Activated CD4-positive, alpha-beta T cell treated with anti-CD3 and anti-CD28 coated beads, Interleukin-2, amount 50 U/mL, for 16 hours (primary cell): ENCODE measurements around the gene OXCT1.
"Not testable (repeated sequence)": the region's sequence is repeated elsewhere in the genome, so short reads cannot be mapped to it uniquely, and the experiment has no call there.

Experiments used
- DNase-seq: peaks from one replicate; pipeline ENCODE4 v3.0.0-alpha.2; 2020

OXCT1 gene

DNA sequence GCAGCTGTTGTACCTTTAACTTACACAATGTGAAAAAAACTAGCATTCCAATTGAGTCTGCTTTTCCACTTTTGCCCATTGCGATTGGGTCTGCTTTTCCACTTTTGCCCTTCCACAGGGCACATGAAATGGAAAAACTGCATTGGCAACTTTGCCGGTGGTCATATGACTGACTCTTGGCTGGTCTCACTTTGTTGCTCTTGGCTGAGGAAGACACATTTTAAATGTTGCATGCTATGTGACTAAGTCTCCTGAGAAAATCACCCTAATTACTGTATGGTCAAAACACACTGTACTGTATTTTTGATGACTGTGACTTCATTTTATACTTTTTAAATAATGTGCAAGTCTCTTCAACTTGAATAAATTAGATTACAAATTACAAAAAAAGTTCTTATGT lies 1.6 kb upstream of the OXCT1 start:
- no peak for DNase-seq

DNA sequence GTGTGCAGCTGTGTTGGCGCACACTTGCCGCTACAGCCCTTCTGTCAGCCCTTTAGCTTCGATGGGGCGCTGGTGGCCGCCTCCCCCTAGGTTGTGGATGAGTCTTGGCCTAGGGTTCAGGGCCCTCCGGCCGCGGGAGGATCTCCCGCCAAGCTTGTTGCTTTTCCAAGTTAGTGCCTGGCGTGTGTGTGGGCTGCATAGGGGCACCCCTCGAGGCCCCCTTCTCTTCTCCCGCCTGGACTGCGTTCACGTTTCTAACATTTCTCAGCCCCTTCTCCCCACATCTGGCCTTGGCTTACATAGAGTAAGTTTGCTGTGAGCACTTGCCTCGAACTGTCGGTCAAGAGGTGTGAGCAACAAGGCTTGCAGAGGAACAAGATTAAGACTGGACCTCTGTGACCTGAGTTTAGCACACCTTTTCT lies 413 bp upstream of the OXCT1 start:
- no peak for DNase-seq

DNA sequence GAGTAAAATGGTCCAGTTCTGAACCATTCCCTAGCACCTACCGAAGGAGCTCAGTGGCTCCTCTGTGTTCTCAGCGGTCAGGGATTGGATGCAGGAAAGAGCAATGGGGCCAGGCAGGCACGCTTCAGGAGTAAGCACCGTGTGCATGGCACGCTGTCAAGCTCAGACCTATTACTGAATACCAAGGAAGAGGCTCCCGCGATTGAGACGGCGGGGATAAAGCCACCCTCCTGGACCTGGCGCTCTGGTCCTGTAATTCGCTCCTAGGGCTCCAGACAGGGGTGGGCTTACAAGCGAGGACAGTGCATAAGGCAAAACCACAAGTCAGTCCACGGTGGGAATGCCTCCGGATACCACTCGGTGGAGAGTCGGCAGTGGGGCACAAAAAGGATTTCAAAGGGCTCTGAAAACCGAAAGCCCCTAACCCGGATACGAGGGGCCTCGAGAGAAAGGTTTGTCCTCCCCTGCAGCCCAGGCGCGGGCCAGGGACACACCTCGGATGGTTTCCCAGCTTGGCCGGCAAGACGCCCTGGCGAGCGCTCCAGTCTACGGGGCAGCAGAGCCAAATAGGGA lies 988 bp downstream of the OXCT1 start:
- no peak for DNase-seq

DNA sequence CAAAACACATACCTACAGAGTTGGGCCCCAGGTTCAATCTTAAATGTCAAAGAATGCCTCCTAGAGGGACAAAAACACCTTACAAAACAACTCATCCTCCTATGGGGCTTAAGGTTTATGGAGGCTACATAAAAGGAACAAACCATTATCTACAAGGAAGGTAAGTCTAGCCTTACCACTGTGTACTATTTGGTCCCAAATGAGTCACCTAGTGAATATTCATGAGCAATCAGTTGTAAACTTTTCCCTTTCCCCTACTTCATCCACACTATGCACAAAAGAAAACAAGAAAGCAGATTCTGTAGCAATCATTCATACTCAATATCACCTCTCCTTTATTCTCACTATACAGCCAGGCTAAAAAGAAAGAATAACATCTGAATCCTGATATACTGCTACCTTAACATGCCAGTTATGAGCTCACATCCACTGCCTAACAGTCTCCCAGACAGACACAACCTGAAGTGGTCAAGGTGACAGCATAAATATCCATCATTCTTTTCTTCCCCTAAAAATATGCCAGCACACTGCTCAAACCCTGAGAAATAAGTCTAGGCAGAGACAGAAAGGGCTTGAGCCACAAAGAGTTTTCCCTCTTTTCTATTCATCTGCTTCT lies 6.2 kb downstream of the OXCT1 start:
- no peak for DNase-seq

DNA sequence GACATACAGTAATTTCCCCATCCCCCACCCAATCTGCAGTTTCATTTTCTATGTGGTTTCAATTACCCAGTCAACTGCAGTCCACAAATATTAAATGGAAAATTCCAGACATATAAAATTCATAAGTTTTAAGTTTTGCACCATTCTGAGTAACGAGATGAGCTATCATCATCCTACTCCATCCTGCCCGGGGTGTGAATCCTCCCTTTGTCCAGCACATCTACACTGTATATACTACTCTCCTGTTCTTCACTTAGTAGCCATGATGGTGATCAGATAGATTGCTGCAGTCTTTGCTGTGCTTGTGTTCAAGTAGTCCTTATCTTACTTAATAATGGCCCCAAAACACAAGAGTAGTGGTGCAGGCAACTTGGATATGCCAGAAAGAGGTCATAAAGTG lies 11.3 kb downstream of the OXCT1 start:
- DNase-seq: no peak

DNA sequence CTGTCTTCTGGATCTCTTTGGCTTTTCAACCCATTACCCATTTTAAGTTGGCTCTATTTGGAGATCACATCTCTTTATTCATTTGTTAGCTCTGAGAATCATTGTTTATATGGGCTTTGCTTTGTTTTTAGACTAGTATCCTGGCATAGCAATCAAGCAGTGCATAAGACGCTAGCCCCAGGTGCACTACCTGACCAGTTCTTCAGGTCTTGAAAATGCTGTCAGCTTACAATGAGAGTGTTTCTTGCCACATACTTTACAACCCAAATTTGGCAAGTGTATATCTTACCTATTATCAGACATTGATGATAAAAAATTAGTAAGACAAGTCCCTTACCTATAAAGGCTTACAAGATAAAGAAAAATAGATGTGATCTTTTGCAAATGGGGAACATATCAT lies 12.2 kb downstream of the OXCT1 start:
- DNase-seq: no peak

DNA sequence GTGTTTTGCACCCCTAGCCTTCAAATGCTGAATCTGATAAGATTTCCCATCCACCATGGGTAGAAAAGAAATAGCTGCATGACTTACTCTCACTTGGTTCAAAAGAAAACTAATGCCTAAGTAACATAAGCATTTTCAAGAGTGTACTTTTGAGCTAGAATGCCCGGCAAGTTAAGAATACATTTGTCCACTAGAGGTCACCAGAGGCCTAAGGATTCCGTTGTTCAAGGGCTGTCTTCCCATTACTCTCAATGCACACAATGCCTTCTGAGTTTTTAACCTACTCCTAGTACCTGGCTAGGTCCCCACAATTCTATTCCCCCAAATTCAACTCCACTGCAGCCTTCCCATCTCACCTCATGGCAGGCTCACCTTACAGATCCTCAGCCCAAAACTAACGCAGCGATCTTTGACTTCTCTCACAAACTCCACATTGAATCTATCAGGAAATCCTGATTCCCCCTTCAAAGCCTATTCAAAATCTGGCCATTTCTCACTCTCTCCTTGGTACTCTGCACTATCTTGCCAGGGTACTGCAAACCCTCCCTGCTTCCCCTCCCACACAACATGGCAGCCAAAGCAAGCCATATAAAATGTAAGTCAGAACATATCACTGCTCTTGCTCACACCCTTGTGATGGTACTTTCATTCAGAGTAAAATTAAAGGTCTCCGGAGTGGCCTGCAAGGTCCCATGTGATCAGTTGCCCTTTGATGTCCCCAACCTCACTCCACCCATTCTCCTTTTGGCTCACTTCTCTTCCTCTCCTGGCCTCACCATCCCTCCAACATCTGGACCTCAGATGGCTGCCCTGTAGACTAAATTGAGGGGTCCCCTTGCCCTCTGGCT lies 13.4 kb downstream of the OXCT1 start:
- peak; percentile 73 for DNase-seq

DNA sequence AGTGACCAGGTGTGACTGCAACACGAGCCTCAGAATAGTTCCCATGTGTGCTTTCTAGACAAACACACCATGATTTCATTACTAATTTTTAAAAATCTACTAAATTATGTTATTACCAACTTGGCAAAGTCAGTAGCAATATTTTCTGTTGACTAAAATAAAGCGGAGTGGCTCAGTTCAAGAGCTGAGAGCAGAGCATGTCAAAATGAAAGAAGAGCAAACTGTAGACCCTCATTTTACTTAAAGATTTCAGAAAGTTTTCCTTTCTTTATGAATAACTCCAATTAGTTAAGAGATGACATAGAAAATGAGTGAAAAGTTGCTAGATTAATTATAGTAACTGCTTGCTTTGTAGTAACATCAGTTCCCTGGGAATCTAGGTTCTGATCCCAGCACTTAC lies 17.9 kb downstream of the OXCT1 start:
- DNase-seq: peak; percentile 24

DNA sequence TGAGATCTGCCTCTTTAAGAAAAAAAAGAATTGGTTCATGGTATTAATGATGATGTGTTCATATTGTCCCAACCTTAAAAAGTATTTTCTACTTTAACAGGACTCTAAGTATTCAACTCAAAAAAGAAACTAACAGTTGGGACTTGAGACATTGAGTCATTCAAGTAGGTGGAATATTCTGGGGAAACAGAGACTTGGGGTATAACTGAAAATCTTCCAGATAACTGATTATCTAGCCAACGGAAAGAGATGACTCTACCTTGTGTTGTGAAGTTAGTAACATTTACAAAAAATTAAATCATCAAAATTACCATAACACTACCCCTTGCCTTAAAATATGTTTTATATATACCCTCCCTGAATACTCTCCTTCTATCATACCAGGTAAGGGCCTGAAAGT lies 19.1 kb downstream of the OXCT1 start:
- peak; percentile 35 for DNase-seq

DNA sequence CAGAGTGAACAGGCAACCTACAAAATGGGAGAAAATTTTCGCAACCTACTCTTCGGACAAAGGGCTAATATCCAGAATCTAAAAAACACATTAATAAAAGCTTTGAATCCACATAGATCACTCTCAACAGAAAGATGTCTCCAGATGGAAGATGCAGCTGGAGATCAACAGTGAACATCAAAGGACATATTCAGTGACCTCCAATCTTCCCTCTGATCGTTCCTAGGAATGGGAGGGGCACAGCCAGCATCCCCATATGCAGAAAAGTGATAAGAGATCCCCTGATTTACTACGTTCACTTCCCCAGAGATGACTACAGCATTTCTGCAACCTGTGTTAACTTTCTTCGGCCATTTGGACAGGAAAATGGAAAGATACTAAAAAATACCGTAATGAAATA lies 21.2 kb downstream of the OXCT1 start:
- no peak for DNase-seq

DNA sequence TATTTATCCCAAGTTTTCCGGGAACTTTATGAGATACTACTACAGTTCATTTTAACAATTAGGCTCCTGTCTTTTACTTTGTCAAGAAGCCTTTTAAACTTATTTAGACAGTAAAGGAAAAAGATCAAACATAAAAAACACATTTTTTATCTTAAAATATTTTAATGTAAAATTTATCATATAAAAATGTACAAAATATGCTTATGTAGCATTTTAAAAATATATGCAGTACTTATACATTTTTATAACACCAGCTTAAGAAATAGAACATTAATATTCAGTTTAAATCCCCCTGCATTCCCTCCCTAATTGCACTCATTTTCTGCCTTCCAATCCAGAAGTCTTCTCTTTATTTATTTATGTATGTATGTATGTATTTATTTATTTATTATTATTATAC lies 24.5 kb downstream of the OXCT1 start:
- DNase-seq: not testable (repeated sequence)

DNA sequence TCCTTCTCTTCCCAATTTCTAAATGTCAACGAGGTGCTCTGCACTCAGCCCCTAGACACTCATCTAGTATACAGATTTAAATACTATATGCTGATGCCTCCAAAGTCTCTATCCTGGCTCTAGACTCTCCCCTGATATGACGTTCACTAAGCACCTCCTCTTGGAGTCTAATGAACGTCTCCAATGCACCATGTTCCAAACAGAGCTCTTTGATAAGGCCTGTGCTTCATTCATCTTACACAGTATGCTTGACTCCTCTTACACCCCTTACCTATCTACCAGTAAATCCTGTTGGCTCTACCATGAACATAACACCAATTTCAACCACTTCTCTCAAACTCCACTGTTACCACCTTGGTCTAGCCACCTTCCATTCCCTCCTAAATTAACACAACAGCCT lies 25.7 kb downstream of the OXCT1 start:
- DNase-seq: no peak

DNA sequence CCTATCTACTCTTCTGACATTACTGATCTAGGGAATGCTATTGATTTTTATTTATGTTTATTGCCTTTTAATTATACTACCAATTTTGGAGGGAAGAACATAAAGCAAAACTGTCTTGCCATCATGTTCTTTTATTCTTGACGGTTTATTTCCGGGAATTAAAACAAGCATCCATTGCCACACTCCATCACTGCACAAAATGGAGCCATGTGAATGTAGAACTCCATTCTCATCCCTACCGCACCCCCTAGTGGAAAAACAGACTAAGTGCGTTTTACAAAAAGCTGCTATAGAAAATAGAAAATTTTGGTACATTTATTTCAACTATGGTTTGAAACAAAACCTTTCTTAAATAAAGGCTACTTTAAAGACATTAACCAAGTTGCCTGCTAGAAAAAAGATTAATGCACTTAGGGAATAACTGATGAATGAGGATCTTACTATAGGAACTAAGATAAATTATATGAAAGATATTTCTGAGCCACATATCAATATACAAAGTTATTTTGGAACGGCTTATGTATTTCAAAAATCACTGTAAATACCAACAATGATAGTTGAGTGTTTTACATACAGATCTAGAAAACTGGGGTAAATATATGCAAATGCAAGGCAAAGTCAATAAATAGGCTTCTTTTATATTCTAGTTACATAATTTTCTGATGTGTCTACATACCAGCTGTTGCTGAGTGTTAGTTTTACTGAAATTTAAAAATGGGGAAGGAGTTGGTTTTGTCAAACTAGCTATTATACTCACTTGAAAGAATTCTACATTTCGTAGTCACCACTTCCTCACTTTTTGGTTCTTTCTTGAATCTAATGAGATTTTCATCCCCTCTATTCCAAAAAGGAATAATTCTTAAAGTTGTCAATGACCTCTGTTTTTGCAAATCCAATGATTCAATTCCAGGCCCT lies 26.5 kb downstream of the OXCT1 start:
- DNase-seq: peak; percentile 61

DNA sequence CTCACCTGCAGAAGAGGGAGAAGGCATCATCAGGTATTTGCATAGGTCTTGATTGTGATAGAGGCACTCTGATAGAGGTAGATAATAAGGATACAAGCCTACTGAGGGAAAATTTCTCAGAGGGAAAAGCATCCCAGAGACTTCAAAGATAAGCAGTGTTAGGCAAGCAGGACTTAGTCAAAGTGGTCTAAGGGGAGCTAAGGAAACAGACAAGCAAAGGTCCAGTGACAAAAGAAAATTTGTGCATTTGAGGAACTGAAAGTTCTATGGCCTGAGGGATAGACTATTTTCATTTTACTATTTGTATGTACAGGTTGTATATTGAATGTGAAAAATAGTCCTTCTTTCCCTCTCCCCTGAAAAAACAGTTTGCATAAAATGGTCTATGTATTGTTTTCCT lies 27.4 kb downstream of the OXCT1 start:
- no peak for DNase-seq

DNA sequence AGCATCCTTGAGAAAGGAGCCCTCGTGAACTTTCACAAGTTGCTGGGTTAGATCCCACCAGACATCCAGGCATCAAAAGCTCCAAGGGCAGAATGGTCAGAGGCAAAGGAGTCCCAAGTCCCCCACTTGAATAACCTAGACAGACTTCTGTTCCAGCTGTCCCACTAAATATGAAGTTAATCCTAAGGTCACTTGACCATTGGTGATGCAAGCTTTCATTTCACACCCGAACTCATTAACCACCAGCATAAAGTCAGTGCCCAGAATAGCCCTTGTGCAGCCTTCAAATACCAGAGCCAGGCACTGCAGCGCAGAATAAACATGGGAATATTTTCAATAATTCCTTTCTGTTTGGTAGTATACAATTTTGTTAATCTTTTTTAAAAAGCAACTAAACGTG lies 28.9 kb downstream of the OXCT1 start:
- no peak for DNase-seq

DNA sequence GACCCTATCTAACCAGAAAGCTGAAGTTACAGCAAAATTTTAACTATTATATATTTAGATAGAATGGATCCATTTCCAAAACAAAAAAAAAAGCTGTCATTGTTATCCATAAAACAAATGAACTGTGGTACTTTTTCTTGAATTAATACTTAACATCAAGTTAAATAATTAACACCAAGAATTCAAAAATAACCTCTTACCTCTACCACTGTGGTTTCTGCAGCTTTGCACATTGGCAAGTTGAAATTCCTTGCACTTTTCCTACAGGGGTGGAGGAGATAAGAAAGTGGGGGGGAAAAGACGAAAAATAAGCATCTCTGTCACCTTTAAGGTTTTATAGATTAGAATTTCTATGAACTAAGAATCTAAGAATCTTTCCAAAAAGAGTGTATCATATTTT lies 30.0 kb downstream of the OXCT1 start:
- DNase-seq: no peak

DNA sequence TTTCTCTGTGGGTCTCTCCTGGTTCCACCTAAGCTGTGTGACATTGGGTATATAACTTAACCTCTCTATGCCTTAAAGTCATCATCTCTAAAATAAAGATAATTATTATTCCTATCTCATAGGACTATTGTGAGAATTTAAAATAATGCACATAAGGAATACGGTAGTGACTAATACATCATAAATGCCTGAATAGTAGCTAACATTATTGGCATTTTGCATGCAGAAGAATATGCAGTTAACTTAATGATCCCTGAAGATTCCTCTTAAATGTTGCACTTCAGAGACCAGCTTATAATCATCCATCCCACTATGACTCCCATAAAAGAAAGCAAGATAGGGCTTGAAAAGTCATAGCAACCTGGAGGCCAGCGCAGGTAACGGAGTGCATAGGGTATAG lies 32.4 kb downstream of the OXCT1 start:
- DNase-seq: no peak

DNA sequence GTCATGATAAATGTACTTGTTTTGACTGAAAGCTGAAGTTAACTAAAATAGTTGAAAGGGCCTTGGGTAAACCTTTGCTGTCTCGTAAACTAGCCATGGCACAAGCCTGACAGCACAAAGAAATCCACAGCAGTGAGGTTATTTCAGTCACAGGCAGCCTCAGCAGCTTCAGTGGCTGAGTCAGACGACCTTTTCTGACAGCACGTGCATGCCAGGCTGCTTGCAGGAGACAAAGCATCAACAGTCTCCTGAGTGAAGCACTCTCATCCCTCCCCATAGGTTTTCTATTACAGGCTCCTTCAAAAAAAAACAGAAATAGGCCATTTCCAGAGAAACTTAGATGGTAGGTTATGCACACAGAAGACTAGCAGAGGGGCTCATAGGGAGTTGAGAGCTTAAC lies 34.6 kb downstream of the OXCT1 start:
- peak; percentile 34 for DNase-seq

DNA sequence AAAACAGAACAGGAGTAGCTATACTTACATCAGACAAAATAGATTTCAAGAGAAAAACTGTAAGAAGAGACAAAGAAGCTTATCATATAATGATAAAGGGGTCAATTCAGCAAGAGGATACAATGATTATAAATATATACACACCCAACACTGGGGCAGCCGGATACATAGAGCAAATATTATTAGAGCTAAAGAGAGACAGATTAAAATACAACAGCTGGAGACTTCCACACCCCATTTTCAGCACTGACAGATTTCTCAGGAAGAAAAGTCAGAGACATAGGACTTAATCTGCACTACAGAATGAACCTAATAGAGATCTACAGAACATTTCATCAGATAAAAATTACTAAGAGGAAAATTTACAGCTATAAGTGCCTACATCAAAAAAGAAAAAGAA lies 35.7 kb downstream of the OXCT1 start:
- DNase-seq: no peak

DNA sequence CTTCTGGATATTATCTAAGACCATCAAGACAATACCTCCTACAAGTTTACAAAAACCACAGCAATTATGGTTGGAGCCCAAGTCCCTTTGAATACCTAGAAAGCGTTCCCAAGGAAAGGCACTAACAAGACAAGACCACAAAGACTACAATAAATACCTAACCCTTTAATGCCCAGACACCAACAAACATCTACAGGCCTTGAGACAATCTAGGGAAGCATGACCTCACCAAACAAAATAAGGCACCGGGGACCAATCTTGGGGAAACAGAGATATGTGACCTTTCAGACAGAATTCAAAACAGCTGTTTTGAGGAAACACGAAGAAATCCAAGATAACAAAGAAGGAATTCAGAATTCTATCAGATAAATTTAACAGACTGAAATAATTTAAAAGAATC lies 37.8 kb downstream of the OXCT1 start:
- no peak for DNase-seq

DNA sequence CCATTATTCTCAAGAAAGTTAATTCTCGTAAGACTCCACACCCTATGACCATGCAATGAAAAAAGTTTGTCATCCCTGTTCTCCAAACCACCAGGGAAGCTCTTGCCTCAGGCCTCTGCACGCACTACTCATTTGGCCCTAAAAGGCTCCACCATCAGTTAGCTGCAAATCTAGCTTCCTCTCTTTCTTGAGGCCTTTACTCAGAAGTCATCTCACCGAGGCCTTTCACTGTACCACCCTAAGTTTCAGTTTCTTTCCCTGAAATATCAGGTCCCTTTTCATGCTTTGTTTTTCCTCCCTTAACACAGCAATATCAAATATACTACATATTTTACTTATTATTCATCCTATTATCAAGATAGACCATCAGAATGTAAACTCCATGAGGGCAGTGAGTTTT lies 39.1 kb downstream of the OXCT1 start:
- no peak for DNase-seq

DNA sequence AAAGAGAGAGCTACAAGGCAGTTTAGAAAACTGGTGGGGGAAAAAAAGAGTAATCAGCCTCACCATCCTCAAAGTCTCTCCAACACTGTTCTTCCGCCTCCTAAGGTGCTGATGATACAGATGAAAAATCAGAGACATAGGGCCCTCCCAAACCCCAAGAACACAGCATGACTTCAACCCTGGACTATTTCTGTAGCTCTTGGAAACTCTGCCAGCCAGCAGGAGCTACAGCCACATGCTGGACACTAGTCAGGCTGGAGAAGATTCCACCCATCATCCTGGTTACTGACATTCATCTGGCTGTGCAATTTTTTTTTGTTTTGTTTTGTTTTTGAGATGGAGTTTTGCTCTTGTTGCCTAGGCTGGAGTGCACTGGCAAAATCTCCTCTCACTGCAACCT lies 42.4 kb downstream of the OXCT1 start:
- no peak for DNase-seq

DNA sequence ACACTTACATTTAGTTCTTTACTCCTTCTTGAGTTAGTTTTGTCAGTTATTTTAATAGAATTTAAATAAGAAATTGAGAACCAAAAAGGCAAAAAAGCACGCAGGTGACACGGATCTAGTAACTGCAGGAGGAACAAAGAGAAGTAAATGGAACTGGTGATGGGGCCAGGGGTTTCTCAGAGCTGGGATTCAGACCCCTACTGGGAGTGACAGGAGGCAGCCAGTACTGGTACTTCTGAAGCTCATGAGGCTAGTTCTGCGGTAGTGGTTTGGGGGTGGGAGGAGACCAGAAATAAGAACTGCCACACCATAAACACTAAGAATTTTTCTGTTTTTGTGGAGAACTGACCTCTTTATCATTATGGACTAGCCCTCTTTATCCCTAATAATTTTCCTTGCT lies 48.2 kb downstream of the OXCT1 start:
- DNase-seq: no peak
